GM10266 (cell line): ENCODE data around the gene ENDOV.
"Not testable (repeated sequence)": the region's sequence is repeated elsewhere in the genome, so short reads cannot be mapped to it uniquely, and the experiment has no call there.

Experiments
- DNase-seq: peaks from one replicate; pipeline ENCODE4 v3.0.0; 2012; ENCODE audit errors: extremely low spot score
- CTCF ChIP-seq: IDR thresholded peaks from 2 replicates; pipeline ENCODE4 v1.5.1; 2012; ENCODE audit warnings: mild to moderate bottlenecking, low read depth; ENCODE audit not compliant: control insufficient read depth, insufficient read depth; ENCODE audit errors: missing control alignments

Gene ENDOV

GRCh38 chr17:80396157-80397033, 18.6 kb upstream of the ENDOV start:
- DNase-seq, result no peak
- TF ChIP-seq CTCF, result no peak

GRCh38 chr17:80397034-80397387, 18.0 kb upstream of the ENDOV start:
- no peak for DNase-seq
- TF ChIP-seq CTCF, result no peak

- DNase-seq, result no peak
- no peak for TF ChIP-seq CTCF
These were observed 17.3 kb upstream of the ENDOV start for GRCh38 chr17:80397686-80398085.

GRCh38 chr17:80401086-80401485, 13.9 kb upstream of the ENDOV start:
- not testable (repeated sequence) for DNase-seq

- not testable (repeated sequence) for DNase-seq
These were observed 12.9 kb upstream of the ENDOV start for GRCh38 chr17:80402102-80402501.

- no peak for DNase-seq
- no peak for TF ChIP-seq CTCF
These were observed 12.0 kb upstream of the ENDOV start for GRCh38 chr17:80402959-80403358.

- DNase-seq, result no peak
These were observed 8.8 kb upstream of the ENDOV start for GRCh38 chr17:80406146-80406545.

GRCh38 chr17:80407917-80408316, 7.0 kb upstream of the ENDOV start:
- not testable (repeated sequence) for DNase-seq

More at GRCh38 chr17:80406146-80406545, 8.8 kb upstream of the ENDOV start:
- no peak for TF ChIP-seq CTCF

GRCh38 chr17:80408872-80409271, 6.1 kb upstream of the ENDOV start:
- TF ChIP-seq CTCF, result no peak
- DNase-seq, result no peak
